HepG2 (cell line): ENCODE measurements around the gene CPT1A. TPM values are rescaled to one million over a fixed set of nuclear protein-coding genes. Genes with fewer than 3 reads are reported as not detected.
A peak's percentile ranks its signal among the peaks of the same experiment; 100 is the strongest.

Source experiments
- ATAC-seq: fragments of 200-7000 bp; cut with Tn5 transposase; 3 replicates; pipeline ENCODE4 v1.9.1; 2020; ENCODE audit warnings: mild to moderate bottlenecking, moderate library complexity
- BruUV-seq: library from RNA; stranded (reverse); fragments of 400-500 nt; replicated peaks from 2 replicates; lab custom pipeline; 2021; lab: Mats Ljungman, UMichigan
- CTCF ChIA-PET: fragments of 300-600 bp; formaldehyde crosslinking; extraction: SDS; loops from one replicate; lab custom pipeline; 2021; ENCODE audit warnings: low total read pairs, inconsistent platforms, low intra/inter-chr PET ratio; lab: Yijun Ruan, JAX
- POLR2A ChIA-PET: fragments of 350-600 bp; sonication (Branson Sonifier 250); formaldehyde crosslinking; loops from one replicate; lab custom pipeline; 2020; ENCODE audit warnings: antibody characterized with exemption, inconsistent platforms; lab: Yijun Ruan, JAX
- DNase-seq: peaks from one replicate; pipeline ENCODE4 v3.0.0-alpha.2; 2015; ENCODE audit warnings: low spot score
- FAIRE-seq: peaks from 3 replicates; lab custom pipeline; 2011; peaks lifted over from hg19 to GRCh38; lab: Jason Lieb, UNC
- H2AFZ ChIP-seq: one replicate; pipeline ENCODE4 v1.6.1; 2011; ENCODE audit warnings: low read length, inconsistent platforms
- H3K27ac ChIP-seq: fragments of 300-600 bp; 3 replicates; pipeline ENCODE4 v1.8.0; 2011; ENCODE audit warnings: mixed run types, mild to moderate bottlenecking, mixed read lengths, low read length, inconsistent platforms; ENCODE audit not compliant: insufficient read depth; ENCODE audit errors: extremely low read length
- H3K27me3 ChIP-seq, 2 experiments: fragments of 200-600 bp in 1 of 2; 2 replicates in 1 of 2; 3 replicates in 1 of 2; pipeline versions ENCODE4 v1.6.0 to v1.8.0; 2011; ENCODE audit warnings: low read length in 2 of 2, mild to moderate bottlenecking in 2 of 2, moderate library complexity in 2 of 2, inconsistent platforms in 1 of 2; ENCODE audit not compliant: insufficient read depth in 2 of 2, control insufficient read depth in 1 of 2
- H3K36me3 ChIP-seq, 2 experiments: fragments of 200-600 bp in 1 of 2; replicated peaks in 1 of 2; 2 replicates in 1 of 2; 3 replicates in 1 of 2; pipeline versions ENCODE4 v1.5.1 to v1.8.0; 2011; ENCODE audit warnings: low read length in 2 of 2, inconsistent platforms in 1 of 2; ENCODE audit not compliant: insufficient read depth in 2 of 2, control insufficient read depth in 1 of 2
- H3K4me1 ChIP-seq: 2 replicates; pipeline ENCODE4 v1.5.1; 2012; ENCODE audit warnings: low read length, inconsistent platforms; ENCODE audit not compliant: insufficient read depth
- H3K4me2 ChIP-seq: 2 replicates; pipeline ENCODE4 v1.6.0; 2011; ENCODE audit warnings: low read depth, low read length, inconsistent platforms
- H3K4me3 ChIP-seq, 3 experiments: fragments of 200-600 bp in 1 of 3; sonication (generic), shearing (Covaris generic) in 1 of 3; replicated peaks in 1 of 3; 2 replicates each; pipeline ENCODE4 v1.5.1; 2011 to 2016; ENCODE audit warnings: low read length in 3 of 3, inconsistent platforms in 2 of 3, low read depth in 2 of 3, mild to moderate bottlenecking in 2 of 3, control low read depth in 1 of 3, mixed read lengths in 1 of 3; ENCODE audit not compliant: insufficient read depth in 1 of 3
- H3K79me2 ChIP-seq: one replicate; pipeline ENCODE4 v1.6.1; 2011; ENCODE audit warnings: low read length, inconsistent platforms; ENCODE audit not compliant: insufficient read depth
- H3K9ac ChIP-seq: 2 replicates; pipeline ENCODE4 v1.6.0; 2011; ENCODE audit warnings: mild to moderate bottlenecking, low read depth, low read length, inconsistent platforms; ENCODE audit not compliant: insufficient read depth
- H3K9me3 ChIP-seq: 2 replicates; pipeline ENCODE4 v1.5.1; 2012; ENCODE audit warnings: mild to moderate bottlenecking, low read length
- H4K20me1 ChIP-seq: 2 replicates; pipeline ENCODE4 v1.6.0; 2011; ENCODE audit warnings: inconsistent platforms, mild to moderate bottlenecking, low read length, moderate library complexity; ENCODE audit not compliant: insufficient read depth
- CENPX ChIP-seq: sonication (generic); formaldehyde crosslinking; IDR thresholded peaks from 2 replicates; pipeline ENCODE4 v1.9.0; 2021; ENCODE audit warnings: mild to moderate bottlenecking, missing genetic modification reagents, moderate library complexity
- IKZF1 ChIP-seq: fragments of 450-650 bp; IDR thresholded peaks from 2 replicates; pipeline ENCODE4 v1.7.1; 2016
- MED13 ChIP-seq: sonication (generic); formaldehyde crosslinking; IDR thresholded peaks from 2 replicates; pipeline ENCODE4 v1.5.0; 2020; ENCODE audit warnings: missing genetic modification reagents
- RAD51 ChIP-seq: fragments of 450-650 bp; IDR thresholded peaks from 2 replicates; pipeline ENCODE4 v1.6.1; 2016; ENCODE audit warnings: borderline replicate concordance
- REL ChIP-seq: sonication (generic); formaldehyde crosslinking; conservative IDR thresholded peaks from 2 replicates; pipeline ENCODE4 v1.8.0; 2022; ENCODE audit warnings: mild to moderate bottlenecking, missing genetic modification reagents, moderate library complexity
- SSRP1 ChIP-seq: IDR thresholded peaks from 2 replicates; pipeline ENCODE4 v1.6.1; 2016; ENCODE audit warnings: control low read depth
- TMF1 ChIP-seq: sonication (generic); formaldehyde crosslinking; IDR thresholded peaks from 2 replicates; pipeline ENCODE4 v1.8.1; 2022; ENCODE audit warnings: low read depth, missing genetic modification reagents
- U2AF1 ChIP-seq: fragments of 200-400 bp; formaldehyde crosslinking; optimal IDR thresholded peaks from 2 replicates; pipeline ENCODE3; 2017; ENCODE audit warnings: mild to moderate bottlenecking, low read depth, low read length
- XBP1 ChIP-seq: sonication (generic); formaldehyde crosslinking; IDR thresholded peaks from 2 replicates; pipeline ENCODE4 v1.5.0; 2020; ENCODE audit warnings: missing genetic modification reagents
- ZNF382 ChIP-seq: sonication (generic); formaldehyde crosslinking; IDR thresholded peaks from 2 replicates; pipeline ENCODE4 v1.5.0; 2020; ENCODE audit warnings: missing genetic modification reagents, mild to moderate bottlenecking, borderline replicate concordance
- WGBS: methylation state at CpG from one replicate; pipeline ENCODE4 v1.1.6; 2017; ENCODE audit warnings: low lambda C conversion rate; 5-methylcytosine and 5-hydroxymethylcytosine counted together
- in situ Hi-C: cut with HindIII; loops from 2 replicates; pipeline ENCODE4 v1.10.0; 2017; ENCODE audit warnings: low pct_unique_long_range_greater_than_20kb; ENCODE audit not compliant: extremely low pct_ligation_motif_present
- intact Hi-C: fragments of 100-400 bp; cut with micrococcal nuclease; formaldehyde crosslinking; loops from one replicate; pipeline ENCODE4 v1.10.0; 2022; ENCODE audit not compliant: unreplicated experiment
- polyA plus RNA-seq, 8 experiments: library from polyadenylated mRNA; depleted of rRNA in 3 of 8; stranded (reverse) in 7 of 8; unstranded in 1 of 8; fragments of >200 nt; fragmentation: Illumina TruSeq in 4 of 8; extraction: Trizol in 4 of 8; gene quantifications; 2 replicates each; pipeline versions ENCODE4 v1.2.1 to v1.2.3, GENCODE V29; 2011 to 2016; ENCODE audit warnings: low read depth in 4 of 8, missing spikeins in 1 of 8, mixed read lengths in 1 of 8; ENCODE audit not compliant: insufficient read depth in 1 of 8
- total RNA-seq, 5 experiments: library from RNA; depleted of rRNA; stranded (reverse); fragments of >200 nt; fragmentation: Illumina TruSeq; extraction: Trizol; gene quantifications; 2 replicates each; pipeline ENCODE4 v1.2.3, GENCODE V29; 2016; ENCODE audit warnings: low read depth in 1 of 5
- TF ChIP-seq, protein P1 (sequence below): sonication (generic); formaldehyde crosslinking; conservative IDR thresholded peaks from 2 replicates; pipeline ENCODE4 v1.8.0; 2022; ENCODE audit warnings: missing genetic modification reagents
- TF ChIP-seq, protein P2 (sequence below): sonication (generic); formaldehyde crosslinking; IDR thresholded peaks from 2 replicates; pipeline ENCODE4 v1.5.1; 2020; ENCODE audit warnings: mild to moderate bottlenecking, missing genetic modification reagents, moderate library complexity

CPT1A gene
- total and polyA plus RNA-seq, 2 of the 13 experiments (the other 11 are each of a cell fraction or from before 2014, with no cell fraction given): 7.0 to 7.1 TPM

GRCh38 chr11:68711114-68711513, 130.6 kb downstream of the CPT1A start:
- WGBS: 43% methylated on average over 8 of the region's 8 CpGs
- POLR2A ChIA-PET: no interaction called here

DNA sequence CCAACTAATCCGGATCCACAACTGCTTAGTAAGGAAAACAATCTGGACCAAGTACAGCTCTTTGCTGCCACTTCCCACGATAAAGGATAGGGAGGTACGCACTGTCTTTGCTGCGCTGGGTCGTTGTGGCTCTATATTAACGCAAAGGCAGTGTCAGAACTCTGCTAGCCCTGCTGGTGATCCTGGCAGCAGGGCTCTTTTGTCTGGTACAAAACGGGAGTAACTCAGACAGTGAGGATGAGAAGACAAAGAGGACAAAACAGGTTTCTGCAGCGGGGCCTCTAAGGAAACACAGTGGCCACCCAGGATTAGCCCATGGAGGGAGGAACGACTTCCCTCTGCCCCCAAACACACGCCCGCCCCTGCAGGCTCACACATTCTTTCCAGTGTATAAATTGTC, 131.3 kb downstream of the CPT1A start:
- no peak for FAIRE-seq
- intact Hi-C loops: no loop called here
- BruUV-seq: no TSS peak

More at GRCh38 chr11:68711114-68711513, 130.6 kb downstream of the CPT1A start:
- FAIRE-seq (no peak), DNase-seq (no peak)
- intact Hi-C loops: no loop called here
- TF ChIP-seq ZNF382 (CRISPR knock-in tag) (no peak), RAD51 (0 out of 2 replicates have a peak, but pooled peaks have one; percentile 13)
- TF ChIP-seq, all 625 proteins: peak for 1
- Histone ChIP-seq H3K27ac (no peak overlapping the region), H3K4me2 (no peak overlapping the region), H3K79me2 (no peaks in the 10 kb centered on the region), H3K36me3 (no peaks in the 10 kb centered on the region), H3K4me3 (no peak overlapping the region), H3K9ac (no peak overlapping the region), H2AFZ (no peak overlapping the region), H4K20me1 (no peaks in the 10 kb centered on the region), H3K4me1 (no peaks in the 10 kb centered on the region), H3K27me3 (peaks cover 5 to 57% of the 10 kb centered on the region in 2 experiments; a peak in 4 of 5 replicates), H3K9me3 (no peaks in the 10 kb centered on the region)
- no TSS peak for BruUV-seq
- in situ Hi-C loops: no loop called here
- CTCF ChIA-PET: no interaction called here
- ATAC-seq: no peak

More for the DNA sequence above, 131.3 kb downstream of the CPT1A start:
- Histone ChIP-seq H3K27ac (no peak overlapping the region), H3K9ac (no peak overlapping the region), H3K4me1 (no peaks in the 10 kb centered on the region), H3K27me3 (peaks cover 3 to 56% of the 10 kb centered on the region in 2 experiments; a peak in 4 of 5 replicates), H3K79me2 (no peaks in the 10 kb centered on the region), H3K4me2 (no peak overlapping the region), H3K9me3 (no peaks in the 10 kb centered on the region), H3K4me3 (no peak overlapping the region), H2AFZ (no peak overlapping the region), H3K36me3 (no peaks in the 10 kb centered on the region), H4K20me1 (no peaks in the 10 kb centered on the region)
- ChIA-PET POLR2A (no interaction called here), CTCF (no interaction called here)
- TF ChIP-seq IKZF1: no peak
- TF ChIP-seq, protein P1, sequence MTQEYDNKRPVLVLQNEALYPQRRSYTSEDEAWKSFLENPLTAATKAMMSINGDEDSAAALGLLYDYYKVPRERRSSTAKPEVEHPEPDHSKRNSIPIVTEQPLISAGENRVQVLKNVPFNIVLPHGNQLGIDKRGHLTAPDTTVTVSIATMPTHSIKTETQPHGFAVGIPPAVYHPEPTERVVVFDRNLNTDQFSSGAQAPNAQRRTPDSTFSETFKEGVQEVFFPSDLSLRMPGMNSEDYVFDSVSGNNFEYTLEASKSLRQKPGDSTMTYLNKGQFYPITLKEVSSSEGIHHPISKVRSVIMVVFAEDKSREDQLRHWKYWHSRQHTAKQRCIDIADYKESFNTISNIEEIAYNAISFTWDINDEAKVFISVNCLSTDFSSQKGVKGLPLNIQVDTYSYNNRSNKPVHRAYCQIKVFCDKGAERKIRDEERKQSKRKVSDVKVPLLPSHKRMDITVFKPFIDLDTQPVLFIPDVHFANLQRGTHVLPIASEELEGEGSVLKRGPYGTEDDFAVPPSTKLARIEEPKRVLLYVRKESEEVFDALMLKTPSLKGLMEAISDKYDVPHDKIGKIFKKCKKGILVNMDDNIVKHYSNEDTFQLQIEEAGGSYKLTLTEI (CRISPR knock-in tag): no peak
- no peak for TF ChIP-seq REL
- TF ChIP-seq, protein P2, sequence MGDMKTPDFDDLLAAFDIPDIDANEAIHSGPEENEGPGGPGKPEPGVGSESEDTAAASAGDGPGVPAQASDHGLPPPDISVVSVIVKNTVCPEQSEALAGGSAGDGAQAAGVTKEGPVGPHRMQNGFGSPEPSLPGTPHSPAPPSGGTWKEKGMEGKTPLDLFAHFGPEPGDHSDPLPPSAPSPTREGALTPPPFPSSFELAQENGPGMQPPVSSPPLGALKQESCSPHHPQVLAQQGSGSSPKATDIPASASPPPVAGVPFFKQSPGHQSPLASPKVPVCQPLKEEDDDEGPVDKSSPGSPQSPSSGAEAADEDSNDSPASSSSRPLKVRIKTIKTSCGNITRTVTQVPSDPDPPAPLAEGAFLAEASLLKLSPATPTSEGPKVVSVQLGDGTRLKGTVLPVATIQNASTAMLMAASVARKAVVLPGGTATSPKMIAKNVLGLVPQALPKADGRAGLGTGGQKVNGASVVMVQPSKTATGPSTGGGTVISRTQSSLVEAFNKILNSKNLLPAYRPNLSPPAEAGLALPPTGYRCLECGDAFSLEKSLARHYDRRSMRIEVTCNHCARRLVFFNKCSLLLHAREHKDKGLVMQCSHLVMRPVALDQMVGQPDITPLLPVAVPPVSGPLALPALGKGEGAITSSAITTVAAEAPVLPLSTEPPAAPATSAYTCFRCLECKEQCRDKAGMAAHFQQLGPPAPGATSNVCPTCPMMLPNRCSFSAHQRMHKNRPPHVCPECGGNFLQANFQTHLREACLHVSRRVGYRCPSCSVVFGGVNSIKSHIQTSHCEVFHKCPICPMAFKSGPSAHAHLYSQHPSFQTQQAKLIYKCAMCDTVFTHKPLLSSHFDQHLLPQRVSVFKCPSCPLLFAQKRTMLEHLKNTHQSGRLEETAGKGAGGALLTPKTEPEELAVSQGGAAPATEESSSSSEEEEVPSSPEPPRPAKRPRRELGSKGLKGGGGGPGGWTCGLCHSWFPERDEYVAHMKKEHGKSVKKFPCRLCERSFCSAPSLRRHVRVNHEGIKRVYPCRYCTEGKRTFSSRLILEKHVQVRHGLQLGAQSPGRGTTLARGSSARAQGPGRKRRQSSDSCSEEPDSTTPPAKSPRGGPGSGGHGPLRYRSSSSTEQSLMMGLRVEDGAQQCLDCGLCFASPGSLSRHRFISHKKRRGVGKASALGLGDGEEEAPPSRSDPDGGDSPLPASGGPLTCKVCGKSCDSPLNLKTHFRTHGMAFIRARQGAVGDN: no peak
- no peak for TF ChIP-seq CENPX (CRISPR knock-in tag)
- no peak for TF ChIP-seq TMF1
- TF ChIP-seq U2AF1: no peak
- TF ChIP-seq XBP1 (CRISPR knock-in tag): no peak
- TF ChIP-seq MED13 (CRISPR knock-in tag): no peak
- TF ChIP-seq SSRP1 (CRISPR knock-in tag): no peak
- DNase-seq: no peak
- WGBS: 61% methylated on average over 11 of the region's 11 CpGs
- no peak for ATAC-seq
- in situ Hi-C loops: no loop called here
